RWPE1 (cell line): Measurements from ENCODE around the gene GANC.

Experiments
- CTCF ChIA-PET: fragments of 350-600 bp; sonication (Branson Sonifier 250); formaldehyde crosslinking; extraction: SDS; loops from one replicate; lab custom pipeline; 2021; lab: Yijun Ruan, JAX
- POLR2A ChIA-PET: fragments of 400-600 bp; formaldehyde crosslinking; extraction: SDS; loops from one replicate; lab custom pipeline; 2020; ENCODE audit warnings: antibody characterized with exemption; ENCODE audit not compliant: low non-redundant PET; lab: Yijun Ruan, JAX
- DNase-seq: peaks from one replicate; pipeline ENCODE4 v3.0.0; 2012; ENCODE audit warnings: low spot score
- H3K27ac ChIP-seq: fragments of 450-650 bp; 2 replicates; pipeline ENCODE4 v1.5.1; 2017
- CTCF ChIP-seq: fragments of 450-650 bp; conservative IDR thresholded peaks from 2 replicates; pipeline ENCODE4 v1.5.1; 2017; ENCODE audit warnings: low read depth, mild to moderate bottlenecking

The GANC gene

GRCh38 chr15:42395838-42396237 lies 122.8 kb downstream of the GANC start:
- no peak for TF ChIP-seq CTCF
- H3K27ac ChIP-seq: no peak overlapping the region
- CTCF ChIA-PET: interaction anchor here (0.7 kb wide), 1 partner anchor 28 kb away, joined by 3 read pairs; no protein-coding TSS in a partner anchor
- POLR2A ChIA-PET: no interaction called here
- DNase-seq: no peak

DNA sequence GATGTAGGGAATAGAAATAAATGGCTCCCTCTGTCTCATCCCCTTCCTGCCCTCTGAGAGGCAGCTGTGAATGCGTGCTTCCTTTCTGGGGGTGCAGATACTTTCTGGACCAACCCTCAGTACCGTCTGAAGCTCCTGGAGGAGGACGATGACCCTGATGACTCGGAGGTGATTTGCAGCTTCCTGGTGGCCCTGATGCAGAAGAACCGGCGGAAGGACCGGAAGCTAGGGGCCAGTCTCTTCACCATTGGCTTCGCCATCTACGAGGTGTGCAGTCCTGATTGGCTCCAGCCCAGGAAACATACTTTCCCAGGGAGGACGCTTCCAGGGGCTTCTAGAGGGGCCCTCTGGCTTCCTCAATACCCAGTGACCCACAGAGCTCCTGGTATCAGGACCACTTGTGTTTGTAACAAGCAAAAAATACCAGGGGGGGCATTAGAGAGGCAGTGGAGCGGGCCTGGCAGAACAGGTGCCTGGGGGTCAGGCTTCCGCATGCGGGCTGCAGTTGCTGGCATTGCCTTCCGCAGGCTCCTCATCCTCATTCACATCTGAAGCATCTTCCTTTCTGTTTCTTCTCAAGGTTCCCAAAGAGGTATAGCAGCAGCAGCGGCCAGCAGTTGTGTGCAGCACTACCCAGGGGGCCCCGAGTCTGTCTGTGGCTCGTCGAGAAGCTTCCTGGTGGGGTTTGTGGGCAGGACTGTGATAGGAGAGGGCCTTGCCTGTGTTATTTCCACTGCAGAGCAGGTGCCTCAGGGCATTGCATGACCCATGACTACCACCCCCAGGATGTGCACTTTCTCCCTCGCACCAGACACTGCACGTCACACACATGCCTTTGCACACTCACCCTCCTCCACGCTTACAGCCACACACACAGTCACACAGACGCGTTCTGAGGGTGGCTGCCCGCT lies 128.8 kb downstream of the GANC start:
- POLR2A ChIA-PET: interaction anchor here (0.6 to 0.7 kb wide), 2 partner anchors 128 to 1150 kb away, joined by 4 to 7 read pairs; partner anchors contain the start of gene TMEM87A
- CTCF ChIA-PET: interaction anchor here (0.6 kb wide), 1 partner anchor 144 kb away, joined by 4 read pairs; no protein-coding TSS in a partner anchor
- no peak for TF ChIP-seq CTCF
- no peak overlapping the region for H3K27ac ChIP-seq
- no peak for DNase-seq

DNA sequence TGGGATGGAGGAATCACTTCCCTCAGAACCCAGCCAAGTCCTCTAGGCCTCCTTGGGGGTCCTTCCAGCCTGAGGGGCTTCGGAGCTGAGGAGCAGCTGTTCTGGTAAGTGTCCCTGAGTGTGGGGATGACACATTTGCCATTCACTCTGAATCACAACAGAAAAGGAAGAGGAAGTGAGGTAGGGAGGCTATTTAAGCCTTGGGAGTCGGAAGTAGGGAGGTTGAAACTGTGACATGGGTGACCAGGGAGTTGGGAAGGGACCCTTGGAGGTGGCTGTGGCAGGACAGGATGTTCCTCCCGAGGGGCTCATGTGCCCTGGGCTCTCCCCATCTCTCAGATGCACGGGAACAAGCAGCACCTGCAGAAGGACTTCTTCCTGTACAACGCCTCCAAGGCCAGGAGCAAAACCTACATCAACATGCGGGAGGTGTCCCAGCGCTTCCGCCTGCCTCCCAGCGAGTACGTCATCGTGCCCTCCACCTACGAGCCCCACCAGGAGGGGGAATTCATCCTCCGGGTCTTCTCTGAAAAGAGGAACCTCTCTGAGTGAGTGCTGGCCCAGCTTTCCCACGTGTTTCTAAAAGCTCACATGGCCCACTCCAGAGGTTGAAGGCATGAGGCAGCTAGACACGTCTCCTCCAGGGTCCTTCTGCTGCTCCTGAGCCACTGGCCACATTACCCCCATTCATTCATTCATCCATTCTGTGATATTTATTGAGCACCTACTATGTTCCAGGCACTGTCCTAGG lies 129.6 kb downstream of the GANC start:
- no peak for TF ChIP-seq CTCF
- ChIA-PET POLR2A (no interaction called here), CTCF (no interaction called here)
- DNase-seq: no peak
- no peak overlapping the region for H3K27ac ChIP-seq

- H3K27ac ChIP-seq: no peak overlapping the region
- CTCF ChIA-PET: no interaction called here
- DNase-seq: no peak
- POLR2A ChIA-PET: no interaction called here
- no peak for TF ChIP-seq CTCF
Measured at GRCh38 chr15:42403389-42403788, 130.4 kb downstream of the GANC start.

DNA sequence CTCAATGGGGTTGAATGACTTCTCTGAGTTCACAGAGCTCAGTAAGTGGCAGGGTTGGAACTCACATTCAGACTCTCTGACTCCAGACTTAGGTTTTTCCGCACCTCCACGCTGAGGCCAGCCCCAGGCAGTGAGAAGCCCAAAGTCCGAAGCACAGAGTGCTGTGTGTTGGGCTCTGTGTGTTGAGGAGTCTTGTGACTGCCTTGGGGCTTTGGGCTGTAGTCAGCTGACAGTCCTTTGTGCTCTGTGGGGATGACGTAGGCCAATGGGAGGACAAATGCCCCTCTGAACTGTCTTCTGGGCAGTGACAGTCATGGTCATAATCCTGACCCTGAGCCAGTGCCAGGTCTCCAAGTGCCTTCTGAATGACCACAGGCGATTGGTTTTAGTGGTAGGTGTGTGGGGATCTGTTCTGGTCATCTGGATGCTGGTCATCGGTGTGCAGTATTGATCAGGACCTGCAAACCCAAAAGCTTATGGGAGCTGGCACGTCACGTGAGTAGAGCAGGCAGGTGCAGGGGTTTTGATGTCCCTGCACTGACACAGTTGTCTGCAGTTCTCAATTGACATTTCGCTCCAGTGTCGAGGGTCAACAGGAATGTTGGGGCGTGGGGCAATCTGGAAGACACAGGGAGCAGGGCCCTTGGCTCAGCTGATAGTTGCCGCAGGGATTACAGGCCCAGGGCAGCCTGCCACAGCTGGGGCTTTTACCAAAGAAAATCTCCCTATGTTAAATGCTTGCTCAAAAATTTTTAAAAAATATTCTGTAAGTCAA lies 131.6 kb downstream of the GANC start:
- no peak for TF ChIP-seq CTCF
- POLR2A ChIA-PET: no interaction called here
- DNase-seq: no peak
- H3K27ac ChIP-seq: no peak overlapping the region
- CTCF ChIA-PET: no interaction called here

DNA sequence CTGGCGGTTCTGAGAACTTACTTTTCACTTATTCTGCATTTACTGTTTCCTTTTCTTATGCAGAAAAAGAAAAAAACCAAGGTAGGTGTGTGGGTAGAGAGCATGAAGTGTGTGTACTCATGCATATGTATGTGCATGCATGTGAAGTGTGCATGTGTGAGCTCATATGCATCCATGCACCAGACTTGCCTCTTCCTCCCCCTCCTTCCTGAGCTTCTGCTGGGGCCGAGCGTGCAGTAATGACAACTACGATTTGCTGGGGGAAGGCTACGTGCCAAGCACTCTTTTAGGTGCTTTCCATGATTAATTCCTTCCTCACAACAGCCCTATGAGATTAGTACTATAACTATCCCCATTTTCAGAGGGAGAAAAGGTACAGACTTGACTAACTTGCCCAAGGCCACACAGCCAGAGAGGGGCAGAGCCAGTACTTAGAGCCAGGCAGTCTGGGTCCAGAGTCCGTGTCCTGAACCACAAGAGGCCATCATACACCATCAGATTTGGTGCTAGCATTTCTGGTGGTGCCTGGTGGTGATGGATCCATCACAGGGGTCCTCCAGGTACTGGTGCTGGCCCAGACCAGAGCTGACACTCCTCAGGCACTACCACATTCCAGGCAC lies 133.0 kb downstream of the GANC start:
- POLR2A ChIA-PET: no interaction called here
- H3K27ac ChIP-seq: no peak overlapping the region
- CTCF ChIA-PET: interaction anchor here (0.9 kb wide), 1 partner anchor 18 kb away, joined by 3 read pairs; no protein-coding TSS in a partner anchor
- DNase-seq: no peak
- TF ChIP-seq CTCF: no peak
